HG03108 (cell line): Measurements from ENCODE around the gene DOCK1.

ENCODE experiments used
- ATAC-seq: cut with Tn5 transposase; IDR thresholded peaks from one replicate; pipeline ENCODE4 v1.9.1; 2021; ENCODE audit warnings: moderate library complexity; ENCODE audit not compliant: unreplicated experiment

Gene DOCK1

GRCh38 chr10:127157506-127158200 is 252.4 kb downstream of the DOCK1 start:
- no peak for ATAC-seq

- no peak for ATAC-seq
These were observed 253.4 kb downstream of the DOCK1 start for GRCh38 chr10:127158662-127159061.

- no peak for ATAC-seq
These were observed 254.5 kb downstream of the DOCK1 start for GRCh38 chr10:127159648-127160245.

- no peak for ATAC-seq
These were observed 256.3 kb downstream of the DOCK1 start for GRCh38 chr10:127161482-127161881.

- ATAC-seq: no peak
These were observed 257.6 kb downstream of the DOCK1 start for GRCh38 chr10:127162841-127163240.

- no peak for ATAC-seq
These were observed 263.0 kb downstream of the DOCK1 start for GRCh38 chr10:127168261-127168660.

GRCh38 chr10:127174866-127175265 is 269.6 kb downstream of the DOCK1 start:
- ATAC-seq: no peak

GRCh38 chr10:127175357-127176110 is 270.3 kb downstream of the DOCK1 start:
- ATAC-seq: no peak

GRCh38 chr10:127176649-127177048 is 271.4 kb downstream of the DOCK1 start:
- ATAC-seq: no peak

- ATAC-seq: no peak
These were observed 274.5 kb downstream of the DOCK1 start for GRCh38 chr10:127179612-127180250.

- ATAC-seq: no peak
These were observed 276.9 kb downstream of the DOCK1 start for GRCh38 chr10:127182161-127182560.

GRCh38 chr10:127184582-127184981 is 279.4 kb downstream of the DOCK1 start:
- no peak for ATAC-seq

- no peak for ATAC-seq
These were observed 281.6 kb downstream of the DOCK1 start for GRCh38 chr10:127186813-127187212.

- no peak for ATAC-seq
These were observed 284.0 kb downstream of the DOCK1 start for GRCh38 chr10:127189226-127189625.

- ATAC-seq: no peak
These were observed 285.2 kb downstream of the DOCK1 start for GRCh38 chr10:127190427-127190826.

GRCh38 chr10:127193125-127193524 is 287.9 kb downstream of the DOCK1 start:
- no peak for ATAC-seq

- no peak for ATAC-seq
These were observed 288.9 kb downstream of the DOCK1 start for GRCh38 chr10:127194111-127194510.

GRCh38 chr10:127194599-127194998 is 289.4 kb downstream of the DOCK1 start:
- ATAC-seq: no peak

- no peak for ATAC-seq
These were observed 289.8 kb downstream of the DOCK1 start for GRCh38 chr10:127195041-127195506.

GRCh38 chr10:127195571-127196281 is 290.5 kb downstream of the DOCK1 start:
- ATAC-seq: no peak
